ENCODE measurements around the gene ATXN1. TPM values are rescaled to one million over a fixed set of nuclear protein-coding genes. Genes with fewer than 3 reads are reported as not detected.

The ATXN1 gene
- polyA plus RNA-seq, 2 of the 4 experiments (the other 2 are of a cell fraction) = 2.9 to 8.3 TPM

GRCh38 chr6:16667509-16667908 lies 93.8 kb downstream of the ATXN1 start:
- H3K9me3 ChIP-seq = no peaks in the 10 kb centered on the region
- TF ChIP-seq CHD2 (IDR thresholded peaks at IDR 0.05; ENCODE audit: low read length, partially characterized antibody) (no peak), RARB (CRISPR knock-in tag; IDR thresholded peaks at IDR 0.05) (no peak), SMC3 (IDR thresholded peaks at IDR 0.05) (no peak), NFE2L2 (conservative IDR thresholded peaks at IDR 0.05; ENCODE audit: low read length) (no peak), E2F6 (IDR thresholded peaks at IDR 0.05; ENCODE audit: borderline replicate concordance, low read depth) (no peak), HOXB5 (CRISPR knock-in tag; IDR thresholded peaks at IDR 0.05) (no peak), ZFP36 (IDR thresholded peaks at IDR 0.05; ENCODE audit: borderline replicate concordance, partially characterized antibody) (no peak), RNF2 (IDR thresholded peaks at IDR 0.05; ENCODE audit: borderline replicate concordance, low read depth) (no peak), GATA3 (IDR thresholded peaks at IDR 0.05; ENCODE audit: borderline replicate concordance) (no peak), ATOH8 (CRISPR knock-in tag; IDR thresholded peaks at IDR 0.05; ENCODE audit: low read depth) (no peak)
- H3K4me2 ChIP-seq = 0 out of 3 replicates have a peak overlapping the region, but pooled peaks have one; percentile 12
- WGBS (ENCODE audit: missing lambda C conversion rate) = 63% methylated on average over 4 of the region's 4 CpGs
- no peak for ATAC-seq
- FAIRE-seq = no peak
- H3K4me1 ChIP-seq = peaks cover 38% of the 10 kb centered on the region
- DNase-seq (ENCODE audit: low read depth in 1 of 2, low spot score in 1 of 2) = no peak
- POLR2A ChIA-PET = no interaction called here
- H3K27ac ChIP-seq = peak overlapping the region; percentile 28 to 30; a peak in 1 of 6 replicates
- no peak overlapping the region for H3K4me3 ChIP-seq
- CTCF ChIA-PET = interaction anchor here (1.4 kb wide), 1 partner anchor 94 kb away, joined by 3 read pairs; the partner anchor contains the start of gene ATXN1

- Histone ChIP-seq H3K27ac (no peak overlapping the region), H3K4me3 (no peak overlapping the region), H3K9me3 (peaks cover 4% of the 10 kb centered on the region; the same call in 1 of the 3 replicates), H3K4me2 (no peak overlapping the region), H3K4me1 (peaks cover 31% of the 10 kb centered on the region)
- 78% methylated on average over 2 of the region's 2 CpGs for WGBS (ENCODE audit: missing lambda C conversion rate)
- POLR2A ChIA-PET = no interaction called here
- no peak for DNase-seq (ENCODE audit: low read depth in 1 of 2, low spot score in 1 of 2)
- FAIRE-seq = no peak
- ATAC-seq = no peak
- TF ChIP-seq PHF8 (IDR thresholded peaks at IDR 0.05; ENCODE audit: borderline replicate concordance, low read depth) = no peak
- no peak for TF ChIP-seq FOSL2 (IDR thresholded peaks at IDR 0.05)
- TF ChIP-seq FOSL2 (CRISPR knock-in tag; IDR thresholded peaks at IDR 0.05) = no peak
- TF ChIP-seq MAZ (IDR thresholded peaks at IDR 0.05; ENCODE audit: borderline replicate concordance, low read depth, low read length) = no peak
- TF ChIP-seq TFCP2L1 (CRISPR knock-in tag; IDR thresholded peaks at IDR 0.05) = no peak
- TF ChIP-seq JUNB (IDR thresholded peaks at IDR 0.05) = no peak
- TF ChIP-seq ESRRA (IDR thresholded peaks at IDR 0.05; ENCODE audit: borderline replicate concordance, low read length) = no peak
- no peak for TF ChIP-seq JUN (IDR thresholded peaks at IDR 0.05)
- TF ChIP-seq REST (IDR thresholded peaks at IDR 0.05) = no peak
- TF ChIP-seq HOXB5 (CRISPR knock-in tag; IDR thresholded peaks at IDR 0.05) = no peak
- TF ChIP-seq POLR2A (IDR thresholded peaks at IDR 0.05; ENCODE audit: low read length) = no peak
- TF ChIP-seq TP53 (CRISPR knock-in tag; IDR thresholded peaks at IDR 0.05) = no peak
- no peak for TF ChIP-seq MAX (IDR thresholded peaks at IDR 0.05)
- TF ChIP-seq HMGXB4 (CRISPR knock-in tag; IDR thresholded peaks at IDR 0.05; ENCODE audit: borderline replicate concordance) = no peak
- no peak for TF ChIP-seq MYC (IDR thresholded peaks at IDR 0.05; ENCODE audit: borderline replicate concordance, low read length)
- no peak for TF ChIP-seq RFX5 (IDR thresholded peaks at IDR 0.05)
- TF ChIP-seq POLR2AphosphoS2 (conservative IDR thresholded peaks at IDR 0.05; ENCODE audit: low read length) = no peak
- TF ChIP-seq KDM1A (IDR thresholded peaks at IDR 0.05; ENCODE audit: low read depth) = no peak
- CTCF ChIA-PET = no interaction called here
Measured at GRCh38 chr6:16665992-16666391, 95.3 kb downstream of the ATXN1 start.
